HEK293T (cell line): ENCODE measurements around the gene LETM1.

Source experiments
- ARNT ChIP-seq: fragments of 450-650 bp; IDR thresholded peaks from 2 replicates; pipeline ENCODE4 v1.6.1; 2017; ENCODE audit warnings: mild to moderate bottlenecking
- BHLHE40 ChIP-seq: fragments of 450-650 bp; IDR thresholded peaks from 2 replicates; pipeline ENCODE4 v1.6.1; 2016; ENCODE audit warnings: mild to moderate bottlenecking, moderate library complexity, borderline replicate concordance
- ELF4 ChIP-seq: fragments of 450-650 bp; IDR thresholded peaks from 2 replicates; pipeline ENCODE4 v1.6.1; 2017; ENCODE audit warnings: antibody characterized with exemption
- FOXA1 ChIP-seq: fragments of 450-650 bp; IDR thresholded peaks from 2 replicates; pipeline ENCODE4 v1.6.1; 2016; ENCODE audit warnings: mild to moderate bottlenecking
- FOXK2 ChIP-seq: fragments of 450-650 bp; IDR thresholded peaks from 2 replicates; pipeline ENCODE4 v1.6.1; 2016; ENCODE audit warnings: mild to moderate bottlenecking
- L3MBTL2 ChIP-seq: fragments of 450-650 bp; conservative IDR thresholded peaks from 2 replicates; pipeline ENCODE4 v1.6.1; 2016; ENCODE audit warnings: mild to moderate bottlenecking
- NFRKB ChIP-seq: fragments of 450-650 bp; IDR thresholded peaks from 2 replicates; pipeline ENCODE4 v1.6.1; 2016; ENCODE audit warnings: mild to moderate bottlenecking, moderate library complexity
- SP1 ChIP-seq: fragments of 450-650 bp; IDR thresholded peaks from 2 replicates; pipeline ENCODE4 v1.6.1; 2017
- SUZ12 ChIP-seq: fragments of 450-650 bp; IDR thresholded peaks from 2 replicates; pipeline ENCODE4 v1.6.1; 2016; ENCODE audit warnings: mild to moderate bottlenecking
- TARDBP ChIP-seq: fragments of 450-650 bp; IDR thresholded peaks from 2 replicates; pipeline ENCODE4 v1.6.1; 2016
- ZNF384 ChIP-seq: fragments of 450-650 bp; IDR thresholded peaks from 2 replicates; pipeline ENCODE4 v1.6.1; 2016
- TF ChIP-seq, protein P1 (sequence below): fragments of 450-650 bp; IDR thresholded peaks from 2 replicates; pipeline ENCODE4 v1.6.1; 2016

DNA sequence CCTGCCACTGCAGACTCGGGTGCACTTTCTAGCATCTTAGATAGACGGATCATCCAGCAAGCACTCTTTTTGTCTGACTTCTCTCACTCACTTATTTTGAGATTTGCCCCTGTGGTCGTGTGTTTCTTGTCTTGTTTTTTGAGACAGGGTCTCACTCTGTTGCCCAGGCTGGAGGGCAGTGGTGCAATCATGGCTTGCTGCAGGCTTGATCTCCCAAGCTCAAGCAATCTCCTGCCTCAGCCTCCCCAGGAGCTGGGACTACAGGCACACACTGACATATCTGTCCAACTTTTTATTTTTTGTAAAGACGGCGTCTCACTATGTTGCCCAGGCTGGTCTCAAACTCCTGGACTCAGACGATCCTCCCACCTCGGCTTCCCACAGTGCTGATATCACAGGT, 36.1 kb downstream of the LETM1 start:
- TF ChIP-seq SP1 (no peak), TARDBP (no peak), L3MBTL2 (no peak), FOXK2 (no peak), ZNF384 (no peak), ARNT (no peak), BHLHE40 (no peak), NFRKB (no peak), SUZ12 (no peak), FOXA1 (no peak), ELF4 (no peak)
- TF ChIP-seq, protein P1, sequence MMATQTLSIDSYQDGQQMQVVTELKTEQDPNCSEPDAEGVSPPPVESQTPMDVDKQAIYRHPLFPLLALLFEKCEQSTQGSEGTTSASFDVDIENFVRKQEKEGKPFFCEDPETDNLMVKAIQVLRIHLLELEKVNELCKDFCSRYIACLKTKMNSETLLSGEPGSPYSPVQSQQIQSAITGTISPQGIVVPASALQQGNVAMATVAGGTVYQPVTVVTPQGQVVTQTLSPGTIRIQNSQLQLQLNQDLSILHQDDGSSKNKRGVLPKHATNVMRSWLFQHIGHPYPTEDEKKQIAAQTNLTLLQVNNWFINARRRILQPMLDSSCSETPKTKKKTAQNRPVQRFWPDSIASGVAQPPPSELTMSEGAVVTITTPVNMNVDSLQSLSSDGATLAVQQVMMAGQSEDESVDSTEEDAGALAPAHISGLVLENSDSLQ, result no peak
